Endothelial cell (in vitro differentiated cells): ENCODE results near the gene ZNF280B. TPM values are rescaled to one million over a fixed set of nuclear protein-coding genes. Genes with fewer than 3 reads are reported as not detected.
"Not testable (repeated sequence)": the region's sequence is repeated elsewhere in the genome, so short reads cannot be mapped to it uniquely, and the experiment has no call there.

ENCODE experiments used
- DNase-seq: peaks from one replicate; pipeline ENCODE4 v3.0.0; 2021; ENCODE audit warnings: low spot score
- H3K27ac Mint-ChIP-seq: one replicate; pipeline ENCODE4 v1.8.0; 2021; ENCODE audit warnings: mixed read lengths, inconsistent platforms; ENCODE audit not compliant: unreplicated experiment
- H3K27me3 Mint-ChIP-seq: one replicate; pipeline ENCODE4 v1.8.0; 2021; ENCODE audit warnings: mild to moderate bottlenecking, moderate library complexity, mixed read lengths, inconsistent platforms; ENCODE audit not compliant: unreplicated experiment
- H3K36me3 Mint-ChIP-seq: one replicate; pipeline ENCODE4 v1.8.0; 2021; ENCODE audit warnings: mild to moderate bottlenecking, low read depth, mixed read lengths, inconsistent platforms; ENCODE audit not compliant: unreplicated experiment
- H3K4me1 Mint-ChIP-seq: one replicate; pipeline ENCODE4 v1.8.0; 2021; ENCODE audit warnings: mild to moderate bottlenecking, mixed read lengths, inconsistent platforms; ENCODE audit not compliant: unreplicated experiment
- H3K4me3 Mint-ChIP-seq: one replicate; pipeline ENCODE4 v1.8.0; 2021; ENCODE audit warnings: mild to moderate bottlenecking, mixed read lengths, inconsistent platforms; ENCODE audit not compliant: unreplicated experiment
- H3K9me3 Mint-ChIP-seq: one replicate; pipeline ENCODE4 v1.8.0; 2021; ENCODE audit warnings: mixed read lengths, inconsistent platforms; ENCODE audit not compliant: unreplicated experiment
- CTCF ChIP-seq: fragments of 200-600 bp; sonication (generic); IDR thresholded peaks from one replicate; pipeline ENCODE4 v1.5.0; 2021; ENCODE audit warnings: antibody characterized with exemption; ENCODE audit not compliant: unreplicated experiment
- total RNA-seq: library from RNA; stranded (reverse); fragmentation: NEBNext Ultra II Directional; extraction: Animal tissue kit (Norgen Biotek cat#: 25700); gene quantifications from one replicate; pipeline ENCODE4 v1.2.1, GENCODE V29; 2021; ENCODE audit not compliant: unreplicated experiment

The ZNF280B gene
- total RNA-seq, 1 donor from 2014 or later = 6.8 TPM

- peaks cover 17% of the 10 kb centered on the region for H3K36me3 Mint-ChIP-seq
- DNase-seq = no peak
- H3K27ac Mint-ChIP-seq = no peak overlapping the region
- H3K4me1 Mint-ChIP-seq = peaks cover 8% of the 10 kb centered on the region
- no peaks in the 10 kb centered on the region for H3K27me3 Mint-ChIP-seq
- TF ChIP-seq CTCF = no peak
- peaks cover 9% of the 10 kb centered on the region for H3K9me3 Mint-ChIP-seq
- peak overlapping the region; percentile 84 for H3K4me3 Mint-ChIP-seq
These were observed 734 bp downstream of the ZNF280B start for GRCh38 chr22:22507743-22508273.

GRCh38 chr22:22506736-22507135, 1.8 kb downstream of the ZNF280B start:
- H3K9me3 Mint-ChIP-seq = peaks cover 9% of the 10 kb centered on the region
- peaks cover 8% of the 10 kb centered on the region for H3K4me1 Mint-ChIP-seq
- peaks cover 17% of the 10 kb centered on the region for H3K36me3 Mint-ChIP-seq
- H3K27ac Mint-ChIP-seq = no peak overlapping the region
- no peaks in the 10 kb centered on the region for H3K27me3 Mint-ChIP-seq
- DNase-seq = no peak
- no peak overlapping the region for H3K4me3 Mint-ChIP-seq
- no peak for TF ChIP-seq CTCF

GRCh38 chr22:22498267-22498666, 10.3 kb downstream of the ZNF280B start:
- Mint-ChIP-seq H3K36me3 (peaks cover 10% of the 10 kb centered on the region), H3K9me3 (no peaks in the 10 kb centered on the region), H3K4me3 (no peak overlapping the region), H3K4me1 (no peaks in the 10 kb centered on the region), H3K27ac (no peak overlapping the region), H3K27me3 (no peaks in the 10 kb centered on the region)
- no peak for DNase-seq
- TF ChIP-seq CTCF = no peak

GRCh38 chr22:22491589-22491988, 17.0 kb downstream of the ZNF280B start:
- H3K4me1 Mint-ChIP-seq, H3K4me3 Mint-ChIP-seq, DNase-seq, H3K9me3 Mint-ChIP-seq, H3K27ac Mint-ChIP-seq, H3K27me3 Mint-ChIP-seq: not testable (repeated sequence)
- H3K36me3 Mint-ChIP-seq = peaks cover 18% of the 10 kb centered on the region

- H3K27ac Mint-ChIP-seq = no peak overlapping the region
- no peak overlapping the region for H3K4me3 Mint-ChIP-seq
- H3K4me1 Mint-ChIP-seq = peaks cover 6% of the 10 kb centered on the region
- H3K9me3 Mint-ChIP-seq = no peaks in the 10 kb centered on the region
- TF ChIP-seq CTCF = no peak
- H3K27me3 Mint-ChIP-seq = peaks cover 2% of the 10 kb centered on the region
- DNase-seq = no peak
- peaks cover 11% of the 10 kb centered on the region for H3K36me3 Mint-ChIP-seq
These were observed 19.8 kb downstream of the ZNF280B start for GRCh38 chr22:22488736-22489135.
